Activated CD4-positive, alpha-beta T cell treated with anti-CD3 and anti-CD28 coated beads, Interleukin-2, amount 50 U/mL, for 48 hours (primary cell): Measurements from ENCODE around the gene SINHCAF.
"Not testable (repeated sequence)": the region's sequence is repeated elsewhere in the genome, so short reads cannot be mapped to it uniquely, and the experiment has no call there.

Experiments
- DNase-seq, 2 experiments: peaks; one replicate each; pipeline ENCODE4 v3.0.0-alpha.2; 2020

The SINHCAF gene

DNA sequence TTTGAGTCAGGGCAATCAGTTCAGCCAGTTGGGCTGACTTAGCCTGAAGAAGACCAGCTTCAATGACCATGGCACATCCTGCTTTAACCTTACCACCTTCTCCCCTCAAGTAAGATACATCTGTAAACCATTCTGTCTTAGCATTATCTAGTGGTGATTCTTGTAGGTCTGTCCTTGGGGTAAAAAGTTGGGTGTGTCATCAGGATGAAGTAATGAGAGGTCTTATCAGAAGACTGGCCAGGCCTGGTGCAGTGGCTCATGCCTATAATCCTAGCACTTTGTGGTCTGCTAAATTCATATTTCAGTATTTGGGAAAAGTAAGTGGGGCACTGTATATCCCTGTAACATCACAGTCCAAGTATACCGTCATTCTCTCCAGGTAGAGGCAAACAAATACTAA is 19.1 kb downstream of the SINHCAF start:
- DNase-seq: no peak

DNA sequence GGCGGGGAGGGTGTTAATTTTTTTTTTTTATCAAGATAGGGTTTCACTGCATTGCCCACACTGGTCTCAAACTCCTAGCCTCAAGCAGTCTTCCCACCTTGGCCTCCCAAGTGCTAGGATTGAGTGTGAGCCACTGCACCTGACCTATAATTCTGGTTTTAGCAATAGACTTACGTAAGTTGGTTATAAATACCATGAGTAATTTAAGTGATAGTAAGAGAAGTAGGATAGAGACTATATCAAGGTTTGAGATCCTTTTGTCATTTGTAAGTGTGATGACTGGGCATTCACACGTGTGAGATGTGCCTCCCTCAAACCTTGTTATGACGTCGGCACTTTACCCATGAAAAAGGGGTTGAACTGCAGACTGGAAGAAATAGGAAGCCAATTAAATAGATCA is 22.5 kb downstream of the SINHCAF start:
- DNase-seq: no peak

DNA sequence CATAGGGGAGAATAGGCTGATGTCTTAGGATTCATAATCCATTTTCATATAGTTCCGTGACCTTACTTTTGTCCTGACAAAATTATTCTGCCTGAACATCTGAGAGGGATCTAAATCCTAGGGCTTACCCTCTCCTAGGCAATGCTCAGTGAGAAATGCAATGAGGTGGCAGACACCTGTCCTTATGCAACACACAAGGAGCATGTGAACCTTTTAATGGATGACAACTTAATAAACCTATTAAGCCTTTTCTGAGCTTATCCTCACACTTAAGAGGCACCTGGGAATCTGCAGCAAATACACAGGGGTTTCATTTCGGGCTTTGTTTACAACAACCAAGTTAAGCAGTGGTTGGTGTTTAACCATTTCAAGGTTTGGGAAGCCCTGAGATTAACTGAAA is 24.6 kb downstream of the SINHCAF start:
- no peak for DNase-seq

DNA sequence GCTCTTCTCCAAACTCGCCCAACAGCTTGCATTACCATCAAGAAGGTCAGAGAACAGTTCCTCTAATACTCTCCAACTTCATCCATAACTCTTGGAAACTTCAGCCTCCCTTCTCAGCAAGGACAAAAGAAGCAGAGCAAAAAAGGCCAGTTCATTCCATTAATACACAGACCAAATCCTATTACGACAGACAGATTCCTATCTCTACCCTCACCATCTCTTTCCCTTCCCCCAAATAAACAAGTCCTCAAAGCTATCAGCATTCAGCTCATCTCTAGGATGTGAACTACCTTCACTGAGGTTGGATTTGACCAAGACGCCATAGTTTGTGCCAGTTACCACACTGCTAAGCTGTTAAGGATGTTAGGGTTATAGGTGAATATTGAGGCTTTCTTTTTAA is 25.2 kb downstream of the SINHCAF start:
- DNase-seq: no peak

DNA sequence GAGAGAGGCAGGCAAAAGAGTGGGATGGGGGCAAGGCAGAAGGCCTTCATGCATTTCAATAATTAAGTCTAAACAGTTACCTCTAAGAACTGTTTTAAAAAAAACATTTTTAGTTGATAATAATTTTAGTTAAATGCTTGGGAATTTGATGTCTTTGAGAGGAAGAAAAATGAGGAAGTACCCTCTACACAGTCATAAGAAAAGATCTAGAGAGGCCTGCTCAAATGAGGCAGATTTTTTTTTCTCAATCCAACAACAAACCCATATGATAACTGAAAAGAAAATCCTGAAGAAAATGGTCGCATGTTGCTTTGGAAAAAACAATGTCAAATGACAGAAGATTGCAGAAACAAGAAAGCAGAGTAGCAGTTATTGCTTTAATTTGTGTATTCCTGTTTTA is 25.6 kb downstream of the SINHCAF start:
- no peak for DNase-seq

DNA sequence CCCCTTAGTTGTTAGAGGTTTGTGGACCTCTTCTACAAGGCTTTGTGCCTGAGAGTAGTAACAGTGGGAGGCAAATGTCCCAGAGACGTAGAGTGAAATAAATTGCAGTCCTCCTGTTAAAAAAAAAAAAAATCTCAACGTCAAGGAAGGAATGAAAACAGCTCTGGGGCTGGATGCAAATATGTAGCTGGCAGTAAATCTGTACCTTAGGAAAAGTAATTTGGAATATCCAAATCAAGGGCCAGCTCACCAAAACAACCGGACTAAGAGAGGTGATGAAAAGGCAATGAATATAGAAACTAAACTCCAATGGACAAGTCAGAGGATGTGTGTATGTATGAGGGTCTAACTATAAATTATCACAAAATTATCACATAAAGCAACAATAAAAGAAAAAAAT is 27.0 kb downstream of the SINHCAF start:
- DNase-seq: no peak

DNA sequence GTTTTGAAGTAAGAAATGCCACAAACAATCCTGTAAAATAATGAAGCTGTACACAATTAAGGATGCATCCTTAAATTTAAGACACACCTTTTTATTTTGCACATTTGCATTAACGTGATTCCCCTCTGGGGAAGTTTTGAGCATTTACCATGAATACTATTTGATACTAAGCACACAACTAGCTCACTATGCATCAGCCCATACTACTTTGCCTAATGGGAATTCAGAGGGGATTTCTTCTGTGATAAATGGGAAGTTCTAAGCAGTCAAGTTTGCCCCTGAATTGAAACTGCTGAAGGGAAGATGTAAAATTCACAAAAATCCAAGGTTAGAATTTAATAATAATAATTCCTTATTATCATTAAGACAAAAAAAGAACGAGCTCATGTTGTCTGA is 27.4 kb downstream of the SINHCAF start:
- DNase-seq: no peak

DNA sequence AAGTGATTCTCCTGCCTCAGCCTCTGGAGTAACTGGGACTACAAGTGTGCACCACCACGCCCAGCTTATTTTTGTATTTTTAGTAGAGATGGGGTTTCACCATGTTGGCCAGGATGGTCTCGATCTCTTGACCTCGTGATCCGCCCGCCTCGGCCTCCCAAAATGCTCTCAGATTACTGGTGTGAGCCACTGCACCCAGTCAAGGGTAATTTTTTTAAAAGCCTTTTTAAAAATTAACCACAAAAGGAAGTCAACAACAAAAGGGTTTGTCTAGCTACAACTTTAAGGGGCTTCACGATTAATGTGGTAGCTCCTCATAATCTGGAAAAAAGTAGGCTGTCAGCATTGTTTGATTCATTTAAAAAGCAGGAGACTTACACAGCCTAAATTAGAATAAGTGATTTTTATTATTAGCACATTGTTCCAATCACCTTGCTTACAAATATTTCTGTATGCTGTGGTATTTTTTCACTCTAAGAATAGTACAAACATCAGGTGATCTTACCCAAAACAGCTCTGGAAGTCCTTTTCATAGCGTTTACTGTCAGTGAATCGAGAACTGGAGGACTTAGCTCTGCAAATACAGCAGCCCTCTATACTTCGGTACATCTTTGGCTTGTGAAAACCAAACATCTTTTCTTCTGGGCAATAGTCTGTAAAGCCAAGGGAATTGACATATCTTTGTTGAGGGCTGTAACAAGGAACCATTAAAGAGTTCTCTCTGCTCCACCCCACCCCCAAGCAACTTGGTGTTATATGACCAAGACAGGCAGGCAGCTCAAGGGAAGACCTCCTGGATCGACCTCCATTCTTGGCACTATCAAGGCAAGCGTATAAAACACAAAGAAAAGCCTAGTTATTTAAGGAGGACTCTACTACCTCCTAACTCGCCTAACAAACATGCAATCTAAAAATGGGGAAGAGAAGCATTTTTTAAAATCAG is 28.1 kb downstream of the SINHCAF start:
- no peak for DNase-seq

DNA sequence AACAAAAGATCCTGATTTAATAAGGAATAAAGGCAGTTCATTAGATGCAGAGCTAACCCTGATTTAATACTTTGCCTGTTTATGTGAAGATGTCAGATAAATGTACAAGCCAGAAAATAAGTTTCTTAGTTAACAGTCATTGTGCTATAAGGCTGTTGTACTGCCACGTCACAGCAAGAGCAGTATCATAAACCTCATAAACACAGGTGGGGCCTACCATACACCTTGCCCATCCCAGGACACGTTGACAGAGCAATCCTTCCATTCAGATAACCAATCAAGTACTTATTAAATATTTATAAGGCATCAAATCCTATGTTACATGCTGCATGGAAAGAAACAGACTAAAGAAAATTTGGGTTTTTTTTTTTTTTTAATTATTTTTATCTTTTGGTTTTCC is 36.5 kb downstream of the SINHCAF start:
- no peak for DNase-seq

DNA sequence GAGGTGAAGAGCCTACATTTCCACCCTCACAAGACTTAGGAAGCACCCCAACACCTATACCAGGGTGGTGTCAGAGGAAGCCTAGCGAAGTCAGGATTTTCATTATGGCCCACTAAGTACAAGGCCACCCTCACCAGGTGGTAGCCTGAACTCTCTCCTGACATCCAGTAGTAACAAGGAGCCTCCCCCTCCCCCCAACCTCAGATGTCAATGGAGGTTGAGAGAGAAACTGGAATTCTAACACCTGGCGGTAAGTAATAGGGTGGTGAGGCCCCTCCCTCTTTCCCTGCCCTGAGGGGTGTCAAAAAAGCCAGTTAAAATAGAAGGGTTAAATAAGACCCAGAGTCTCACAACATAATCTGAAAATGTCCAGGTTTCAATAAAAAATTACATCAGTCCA is 37.6 kb downstream of the SINHCAF start:
- DNase-seq: no peak

DNA sequence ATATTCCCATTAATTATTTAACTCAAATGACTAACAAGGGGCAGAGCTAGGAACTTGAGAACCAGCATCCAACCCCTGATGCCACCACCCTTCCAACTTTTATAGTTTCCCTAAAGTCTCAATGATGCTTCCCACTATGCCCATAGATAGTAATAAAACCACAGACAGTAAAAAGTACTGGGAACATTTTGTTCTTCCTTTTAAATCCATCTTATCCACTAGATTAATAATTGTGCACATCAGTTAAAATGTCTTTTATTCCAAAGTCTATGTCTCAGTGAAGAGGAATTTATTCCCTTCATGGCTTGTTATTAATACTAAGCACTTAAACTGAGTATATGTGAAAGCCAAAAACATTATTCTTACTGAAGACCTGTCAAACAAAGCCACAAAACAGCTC is 45.8 kb downstream of the SINHCAF start:
- no peak for DNase-seq

DNA sequence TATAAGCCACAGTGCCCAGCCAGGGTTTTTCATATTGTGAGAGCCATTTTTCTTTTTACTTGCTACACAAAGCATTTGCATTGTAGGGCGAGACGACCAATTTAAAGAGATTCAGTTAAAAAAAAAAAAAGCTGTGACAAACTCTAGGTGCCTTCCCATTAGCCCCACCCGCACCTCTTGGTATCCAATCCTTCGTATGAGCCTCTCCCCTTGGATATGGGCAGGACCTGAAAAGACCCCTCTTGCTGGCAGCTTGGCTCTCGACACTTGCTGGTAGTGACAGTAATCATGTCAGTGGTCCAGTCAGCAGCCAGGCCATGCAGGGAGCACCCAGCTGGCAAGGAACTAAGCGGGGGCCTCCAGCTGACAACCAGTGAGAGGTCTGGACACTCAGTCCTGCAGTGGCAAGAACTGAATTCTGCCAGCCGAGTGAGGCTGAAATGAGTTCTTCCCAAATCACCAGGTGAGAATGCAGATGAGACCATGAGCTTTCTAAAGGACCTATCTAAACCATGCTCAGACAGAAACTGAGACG is 46.5 kb downstream of the SINHCAF start:
- DNase-seq: no peak

DNA sequence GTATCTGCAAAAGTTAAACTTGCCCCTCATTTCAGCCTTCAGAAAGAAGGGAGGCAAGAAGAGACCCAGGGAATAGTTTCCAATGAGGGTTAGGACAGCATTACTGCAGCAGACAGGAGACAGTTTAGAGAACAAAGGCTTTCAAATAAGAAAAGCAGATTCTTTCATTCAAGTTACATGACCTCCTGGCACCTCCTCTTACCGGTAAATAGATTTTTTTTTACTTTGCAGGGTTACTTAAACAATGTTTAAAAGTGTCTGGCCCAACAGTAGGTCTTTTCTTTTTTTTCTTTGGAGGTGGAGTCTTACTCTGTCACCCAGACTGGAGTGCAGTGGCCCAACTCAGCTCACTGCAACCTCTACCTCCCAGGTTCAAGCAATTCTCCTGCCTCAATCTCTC is 47.1 kb downstream of the SINHCAF start:
- DNase-seq: no peak

DNA sequence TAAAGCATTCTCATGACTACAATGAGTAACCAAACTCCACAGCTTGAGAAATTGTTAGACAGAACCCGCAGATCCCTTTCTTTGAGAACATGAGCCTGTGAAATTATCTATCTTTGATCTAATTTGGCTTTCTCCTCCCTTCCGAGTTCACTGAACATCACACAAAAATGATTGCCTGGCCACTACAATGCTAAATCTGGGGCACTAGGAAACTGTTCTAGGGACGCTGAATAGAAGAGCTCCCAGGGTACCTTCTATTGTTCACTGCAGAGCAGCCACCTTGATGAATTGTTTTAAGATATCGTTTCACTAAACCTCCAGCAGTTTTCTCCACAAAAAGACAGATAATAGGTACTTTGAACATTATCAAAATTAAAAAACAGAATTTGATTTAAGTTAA is 47.5 kb downstream of the SINHCAF start:
- no peak for DNase-seq

DNA sequence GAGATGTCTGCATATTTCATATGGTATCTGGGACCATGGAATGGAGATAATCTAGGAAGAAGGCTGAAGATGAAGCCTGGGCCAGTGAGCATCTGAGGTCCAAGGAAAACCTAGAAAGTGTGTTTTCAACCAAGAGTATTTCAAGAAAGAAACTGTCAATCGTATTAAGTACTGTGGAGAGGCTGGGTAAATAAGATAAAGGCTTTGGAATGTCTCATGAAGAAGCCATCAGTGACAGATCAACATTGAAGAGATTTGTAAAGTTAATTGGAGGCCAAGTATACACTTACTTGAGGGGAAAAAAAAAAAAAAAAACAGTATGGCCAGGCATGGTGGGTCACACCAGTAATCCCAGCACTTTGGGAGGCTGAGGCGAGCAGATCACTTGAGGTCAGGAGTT is 48.9 kb downstream of the SINHCAF start:
- no peak for DNase-seq

DNA sequence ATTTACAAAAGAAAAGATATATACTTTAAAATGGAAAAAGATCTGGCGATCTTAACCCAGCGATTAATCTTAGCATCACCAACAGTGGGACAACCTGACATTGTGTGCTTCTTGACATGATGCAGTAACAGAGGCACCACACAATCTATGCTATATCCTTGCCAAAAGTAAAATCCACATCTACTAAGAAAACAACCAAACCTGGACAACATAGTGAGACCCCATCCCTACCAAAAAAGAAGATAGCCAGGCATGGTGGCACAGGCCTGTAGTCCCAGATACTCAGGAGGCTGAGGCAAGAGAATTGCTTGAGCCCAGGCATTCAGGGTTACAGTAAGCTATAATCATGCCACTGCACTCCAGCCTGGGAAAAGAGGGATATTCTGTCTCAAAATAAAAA is 50.5 kb downstream of the SINHCAF start:
- DNase-seq: no peak

DNA sequence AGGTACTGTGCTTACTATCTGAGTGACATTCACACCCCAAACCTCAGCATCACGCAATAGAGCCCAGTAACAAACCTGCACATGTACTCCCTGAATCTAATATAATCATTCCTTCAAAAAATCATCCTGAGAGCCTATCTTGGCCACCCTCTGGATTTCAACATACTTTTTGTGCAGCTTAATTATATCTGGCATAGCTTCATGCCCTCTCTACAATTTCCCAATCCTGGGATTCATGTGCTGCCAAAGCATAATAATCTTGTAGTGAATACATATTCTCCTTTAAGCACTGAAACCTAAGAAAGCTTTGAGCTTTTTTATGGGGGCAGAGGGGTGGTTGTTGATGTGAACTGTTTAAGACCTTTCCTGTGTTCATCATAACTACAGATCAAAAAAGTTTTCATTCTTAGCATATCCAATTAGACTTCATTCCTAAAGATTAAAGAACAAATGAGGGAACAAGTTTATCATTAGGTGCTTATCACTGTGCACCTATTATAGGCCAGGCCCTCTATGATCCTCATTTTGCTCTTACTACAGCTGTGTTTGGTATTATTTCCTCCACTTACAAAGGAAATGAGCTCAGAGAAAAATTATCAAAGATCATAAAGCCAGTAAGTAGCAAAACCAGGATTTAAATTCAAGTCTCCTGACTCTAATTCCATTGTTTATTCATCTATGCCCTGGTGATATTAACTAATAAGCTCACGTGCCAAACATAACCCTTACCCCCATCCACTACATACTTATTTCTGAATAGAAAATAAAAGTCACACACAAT is 51.2 kb downstream of the SINHCAF start:
- DNase-seq: no peak

DNA sequence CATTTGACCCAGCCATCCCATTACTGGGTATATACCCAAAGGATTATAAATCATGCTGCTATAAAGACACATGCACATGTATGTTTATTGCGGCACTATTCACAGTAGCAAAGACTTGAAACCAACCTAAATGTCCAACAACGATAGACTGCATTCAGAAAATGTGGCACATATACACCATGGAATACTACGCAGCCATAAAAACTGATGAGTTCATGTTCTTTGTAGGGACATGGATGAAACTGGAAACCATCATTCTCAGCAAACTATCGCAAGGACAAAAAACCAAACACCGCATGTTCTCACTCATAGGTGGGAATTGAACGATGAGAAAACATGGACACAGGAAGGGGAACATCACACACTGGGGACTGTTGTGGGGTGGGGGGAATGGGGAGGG is 52.2 kb downstream of the SINHCAF start:
- not testable (repeated sequence) for DNase-seq

DNA sequence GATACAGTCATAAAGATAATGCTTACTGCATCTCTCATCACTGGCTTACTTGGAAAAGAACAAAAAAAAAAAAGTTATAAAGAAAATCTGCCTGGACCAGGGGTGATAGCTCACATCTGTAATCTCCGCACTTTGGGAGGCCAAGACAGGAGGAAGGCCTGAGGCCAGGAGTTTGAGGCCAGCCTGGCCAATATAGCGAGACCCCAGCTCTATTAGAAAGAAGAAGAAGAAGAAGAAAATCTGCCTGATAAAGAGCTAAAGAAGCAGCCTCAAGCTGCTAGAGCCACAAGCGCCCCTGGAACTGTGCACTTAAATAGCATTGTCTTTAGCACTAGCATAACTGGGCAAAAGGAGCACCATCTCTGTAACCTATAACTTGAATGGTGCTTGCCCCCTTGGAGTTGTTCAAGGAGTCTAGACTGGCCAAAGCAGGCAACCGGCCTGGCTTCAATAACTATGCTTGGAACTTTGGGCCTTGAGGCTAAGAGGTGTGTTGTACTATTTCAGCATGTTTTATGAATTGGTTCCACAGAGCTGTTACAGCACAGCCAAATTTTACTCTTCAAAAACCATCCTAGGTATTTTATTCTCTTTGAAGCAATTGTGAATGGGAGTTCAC is 53.2 kb downstream of the SINHCAF start:
- DNase-seq: no peak

DNA sequence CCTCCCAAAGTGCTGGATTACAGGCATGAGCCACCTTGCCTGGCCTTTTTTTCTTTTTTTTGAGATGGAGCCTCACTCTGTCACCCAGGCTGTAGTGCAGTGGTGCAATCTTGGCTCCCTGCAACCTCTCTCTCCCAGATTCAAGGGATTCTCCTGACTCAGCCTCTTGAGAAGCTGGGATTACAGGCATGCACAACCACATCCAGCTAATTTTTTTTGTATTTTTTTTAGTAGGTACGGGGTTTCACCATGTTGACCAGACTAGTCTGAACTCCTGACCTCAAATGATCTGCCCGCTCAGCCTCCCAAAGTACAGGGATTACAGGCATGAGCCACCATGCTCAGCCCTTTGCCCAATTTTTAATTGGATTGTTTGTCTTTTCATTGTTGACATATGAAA is 58.0 kb downstream of the SINHCAF start:
- no peak for DNase-seq

DNA sequence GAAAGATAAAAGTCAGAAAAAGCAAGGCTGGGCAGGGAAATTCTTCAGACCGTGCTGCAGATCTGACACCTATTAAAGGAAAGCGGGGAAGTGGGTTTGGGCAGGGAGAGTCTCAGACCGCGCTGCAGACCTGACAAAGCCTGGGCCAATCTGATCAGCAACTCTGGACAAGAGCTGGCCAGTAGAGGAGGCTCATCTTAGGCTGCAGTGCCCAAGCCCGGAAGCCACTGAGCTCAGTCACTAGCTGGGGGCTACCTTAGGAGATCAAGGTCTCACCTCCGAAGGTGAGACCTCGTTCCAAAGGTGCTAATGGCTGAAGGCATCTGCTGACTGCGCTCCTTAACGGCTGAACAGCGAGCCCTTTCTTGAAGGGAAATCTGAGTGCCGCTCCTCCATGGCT is 60.2 kb downstream of the SINHCAF start:
- DNase-seq: no peak

DNA sequence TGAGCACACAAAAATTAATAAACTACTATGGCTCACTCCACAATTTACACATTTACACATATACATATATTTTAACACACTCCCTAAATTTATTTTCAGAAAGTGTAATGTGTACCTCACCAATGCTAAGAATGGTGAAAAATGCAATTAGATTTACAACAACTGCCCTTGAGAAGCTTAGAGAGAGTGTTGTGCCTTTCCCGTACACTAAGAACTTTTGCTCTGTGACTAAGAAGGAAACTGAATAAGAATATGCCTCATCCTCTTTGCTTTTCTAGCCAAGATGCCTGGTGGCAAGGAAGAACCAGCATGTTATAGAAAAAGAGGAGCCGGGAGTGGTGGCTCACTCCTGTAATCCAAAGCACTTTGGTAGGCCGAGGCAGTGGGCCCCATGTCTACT is 62.3 kb downstream of the SINHCAF start:
- no peak for DNase-seq

DNA sequence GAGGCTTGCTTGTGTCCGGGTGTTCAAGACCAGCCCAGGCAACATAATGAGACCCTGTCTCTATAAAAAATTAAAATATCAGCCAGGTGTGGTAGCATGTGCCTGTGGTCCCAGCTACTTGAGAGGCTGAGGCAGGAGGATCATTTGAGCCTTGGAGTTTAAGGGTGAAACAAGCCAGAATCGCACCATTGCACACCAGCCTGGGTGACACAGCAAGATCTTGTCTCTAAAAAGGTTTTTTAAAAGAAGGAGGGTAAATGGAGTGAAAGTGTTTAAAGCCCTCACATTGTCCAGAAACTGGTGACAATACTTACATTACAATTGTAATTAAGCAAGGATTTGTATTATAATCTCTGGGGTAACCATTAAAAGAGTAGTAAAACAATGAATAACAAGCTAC is 64.2 kb downstream of the SINHCAF start:
- no peak for DNase-seq

DNA sequence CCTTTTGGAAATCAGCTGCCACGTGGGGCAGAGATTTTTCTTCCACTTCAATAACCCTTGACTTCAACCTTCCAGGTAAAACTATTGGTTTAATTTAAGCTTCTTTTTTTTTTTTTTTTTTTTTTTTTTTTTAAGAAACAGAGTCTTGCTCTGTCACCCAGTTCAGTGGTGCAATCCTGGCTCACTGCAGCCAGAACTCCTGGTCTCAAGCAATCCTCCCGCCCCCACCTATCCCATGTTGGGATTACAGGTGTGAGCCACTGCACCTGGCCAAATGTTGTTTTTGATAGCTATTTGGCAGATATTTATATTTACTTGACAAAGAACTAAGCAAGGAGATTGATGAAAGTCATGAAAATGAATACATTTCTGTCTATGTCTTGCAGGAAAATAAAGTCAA is 65.1 kb downstream of the SINHCAF start:
- no peak for DNase-seq
